CD4-positive, alpha-beta T cell treated with Interleukin-12 subunit alpha and Interleukin-12 subunit beta, for 1 hour (primary cell): Measurements from ENCODE around the gene GABBR1.
A peak's percentile ranks its signal among the peaks of the same experiment; 100 is the strongest.

Experiments used
- DNase-seq: peaks from one replicate; pipeline ENCODE4 v3.0.0-alpha.2; 2020

The GABBR1 gene

DNA sequence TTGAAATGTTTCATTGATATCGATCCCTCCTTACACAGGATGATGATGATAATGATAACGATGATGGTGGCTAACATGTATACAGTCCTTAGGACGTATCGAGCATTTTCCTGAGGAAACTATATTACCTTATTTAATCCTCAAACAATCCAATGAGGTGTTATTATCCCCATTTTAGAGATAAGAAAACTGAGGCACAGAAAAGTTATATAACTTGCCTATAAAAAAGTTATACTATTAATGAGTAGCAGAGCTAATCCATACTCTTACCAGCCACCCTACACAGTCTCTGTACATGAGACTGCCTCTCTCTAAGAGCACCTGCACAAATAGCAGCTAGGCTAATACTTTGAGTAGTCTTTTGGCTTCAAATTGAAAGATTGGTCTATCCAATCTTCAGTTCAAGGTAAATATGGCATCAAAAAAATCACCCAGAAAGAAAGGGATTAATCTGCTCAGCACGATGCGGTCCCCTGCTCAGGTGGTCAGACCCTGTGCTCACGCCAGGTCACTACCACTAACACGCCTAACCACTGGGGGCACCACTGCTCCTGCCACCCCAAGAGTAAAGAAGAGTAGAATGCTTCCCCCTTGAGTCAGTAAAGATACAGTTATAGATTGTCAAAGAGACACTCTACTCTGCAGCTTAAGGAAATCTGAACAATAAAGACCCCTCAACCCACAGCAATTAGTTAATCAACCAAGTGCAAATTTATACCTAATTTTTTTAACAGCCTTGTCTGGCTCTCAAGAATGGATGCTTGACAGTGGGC is 15.0 kb downstream of the GABBR1 start:
- peak; percentile 6 for DNase-seq

GRCh38 chr6:29611426-29611825 is 21.6 kb downstream of the GABBR1 start:
- DNase-seq, result no peak

DNA sequence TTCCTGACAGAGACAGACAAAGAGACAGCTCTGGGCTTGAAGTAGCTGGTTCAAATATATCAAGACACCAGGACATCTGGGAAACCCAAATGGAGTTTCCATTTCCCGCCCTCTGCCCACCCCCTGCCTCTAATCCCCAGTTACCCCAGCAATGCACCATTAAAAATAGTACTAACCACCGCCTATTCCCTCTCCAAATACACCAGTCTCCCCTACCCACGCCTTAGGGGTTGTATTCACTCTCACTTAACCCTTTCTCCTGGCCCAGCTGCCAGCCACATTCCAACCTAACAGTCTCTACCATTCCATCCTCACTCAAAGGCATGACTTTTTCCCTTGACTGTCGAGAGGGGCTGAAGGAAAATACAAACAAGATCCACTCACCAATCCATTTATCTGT is 22.4 kb downstream of the GABBR1 start:
- no peak for DNase-seq

DNA sequence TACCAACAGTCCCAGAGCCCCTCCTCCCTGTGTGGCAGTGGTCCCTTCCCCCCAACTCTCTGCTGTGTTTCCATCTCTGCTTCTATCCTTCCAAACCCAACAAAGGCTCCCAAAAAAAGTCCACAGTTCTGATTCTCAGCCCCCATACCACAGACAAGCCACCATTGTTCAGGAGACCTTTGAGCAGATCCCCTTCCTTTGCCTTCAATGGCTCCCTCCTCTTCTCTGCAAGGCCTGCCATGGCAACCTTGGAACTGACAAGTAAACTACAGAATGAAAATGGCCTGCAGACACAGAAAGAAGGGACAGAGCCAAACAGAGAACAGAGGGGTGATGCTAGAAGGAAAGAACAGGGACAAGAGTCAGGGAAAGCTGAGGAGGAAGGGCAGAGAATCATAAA is 24.9 kb downstream of the GABBR1 start:
- DNase-seq, result no peak

DNA sequence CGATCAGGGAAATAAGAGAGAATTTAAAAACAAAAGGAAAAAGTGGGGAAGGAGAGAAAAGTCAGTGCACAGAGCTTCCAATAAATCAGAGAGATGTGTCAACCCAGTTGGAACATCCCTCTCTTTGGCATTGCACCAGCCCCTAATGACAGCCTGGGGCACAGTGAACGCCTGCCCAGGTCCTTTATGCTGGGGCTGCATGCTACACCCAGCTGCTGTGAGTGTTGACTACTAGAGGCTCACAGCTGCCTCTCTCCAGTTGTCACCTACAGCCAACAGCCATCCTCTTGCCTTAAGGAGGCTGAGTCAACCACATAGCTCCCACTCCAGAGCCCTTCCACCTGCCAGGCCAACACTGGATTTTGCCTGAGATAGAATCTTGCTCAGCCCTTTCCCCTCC is 29.1 kb downstream of the GABBR1 start:
- DNase-seq, result no peak

GRCh38 chr6:29603456-29603855 is 29.5 kb downstream of the GABBR1 start:
- no peak for DNase-seq

DNA sequence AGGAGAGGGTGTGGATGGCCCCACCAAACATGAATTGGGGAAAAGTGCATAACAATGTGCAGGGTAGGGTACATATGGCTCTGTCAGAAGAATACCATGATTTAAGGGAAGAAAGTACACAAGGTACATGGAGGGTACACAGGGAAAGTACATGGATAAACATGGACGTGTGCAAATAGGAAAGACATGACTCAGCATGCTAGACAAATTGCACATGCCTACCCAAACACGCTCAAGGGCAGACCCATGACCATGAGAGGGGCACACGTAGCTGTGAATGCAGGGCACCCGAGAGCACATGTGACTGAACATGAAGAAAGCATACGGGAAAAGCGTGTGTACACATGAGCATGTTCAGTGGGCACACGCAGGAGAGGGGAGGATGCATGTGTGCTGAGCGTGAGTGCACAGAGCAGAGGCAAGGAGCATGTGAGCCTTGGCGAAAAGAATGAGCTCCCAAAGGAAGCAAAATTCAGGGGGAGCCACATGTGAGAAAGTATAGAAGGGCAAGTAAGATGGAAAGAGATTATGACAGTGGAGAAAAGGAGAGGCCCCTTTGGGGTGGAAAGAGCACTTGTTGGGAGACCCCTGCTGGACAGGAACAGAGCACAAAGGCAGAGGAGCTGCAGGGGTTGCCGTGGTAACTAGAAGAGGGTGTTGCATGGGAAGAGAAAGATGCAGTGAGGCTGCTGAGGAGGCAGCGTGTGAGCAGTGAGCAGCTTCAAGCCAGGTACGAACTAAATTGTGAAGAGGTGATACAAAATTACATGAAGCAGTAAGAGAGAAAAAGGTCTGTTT is 30.2 kb downstream of the GABBR1 start:
- DNase-seq, result no peak

DNA sequence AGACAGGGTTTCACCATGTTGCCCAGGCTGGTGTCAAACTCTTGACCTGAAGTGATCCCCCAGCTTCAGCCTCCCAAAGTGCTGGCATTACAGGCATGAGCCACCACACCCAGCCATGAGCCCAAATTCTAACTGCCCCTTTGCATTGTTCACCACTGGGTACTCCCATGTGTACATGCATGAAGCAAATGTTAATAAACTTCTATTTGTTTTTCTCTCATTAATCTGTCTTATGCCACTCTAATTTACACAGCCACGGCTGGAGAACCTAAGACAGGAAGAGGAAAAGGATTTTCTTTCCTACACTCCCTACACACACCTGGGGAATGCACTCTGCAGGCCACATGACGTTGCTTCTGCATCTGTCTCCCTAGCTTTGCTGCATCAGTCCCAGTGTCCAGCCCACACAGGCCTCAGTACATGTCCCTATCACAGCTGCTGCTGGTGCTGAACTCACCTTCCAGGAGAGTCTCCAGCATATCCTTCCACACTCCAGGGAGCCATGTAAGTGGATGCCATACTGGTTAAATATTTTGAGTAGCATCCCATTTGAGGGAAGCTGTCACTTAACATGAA is 34.7 kb downstream of the GABBR1 start:
- DNase-seq, result no peak

GRCh38 chr6:29597184-29597583 is 35.8 kb downstream of the GABBR1 start:
- DNase-seq, result no peak

- DNase-seq, result no peak
Measured at GRCh38 chr6:29596381-29596900, 36.5 kb downstream of the GABBR1 start.

GRCh38 chr6:29593199-29593855 is 39.7 kb downstream of the GABBR1 start:
- no peak for DNase-seq

GRCh38 chr6:29591677-29592076 is 41.3 kb downstream of the GABBR1 start:
- no peak for DNase-seq

DNA sequence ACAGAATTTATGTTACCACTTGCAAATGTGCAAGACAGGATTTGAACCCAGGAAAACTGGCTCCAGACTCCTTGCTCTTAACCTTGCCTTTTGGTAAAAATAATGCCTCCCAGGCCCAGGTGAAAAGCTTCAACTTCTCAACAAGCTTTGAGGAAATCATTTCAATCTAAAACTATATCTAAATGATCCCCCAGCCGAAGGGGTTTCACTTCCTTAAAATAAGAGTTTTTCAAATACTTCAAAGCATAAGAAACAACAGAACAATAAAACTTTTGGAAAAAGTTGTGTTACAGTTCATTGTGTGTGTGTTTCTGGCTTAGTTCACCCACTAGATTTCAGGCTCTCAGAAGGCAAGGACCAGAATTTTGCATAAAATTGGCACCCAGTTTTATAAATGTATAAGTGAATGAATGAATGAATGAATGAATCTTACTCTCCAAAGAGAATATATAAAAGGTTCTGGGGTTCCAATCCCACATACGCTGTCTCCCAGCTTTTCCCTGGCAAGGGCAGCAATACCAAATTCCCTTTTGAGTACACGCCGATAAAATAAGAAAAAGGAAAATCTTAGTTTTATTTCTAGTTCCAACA is 42.7 kb downstream of the GABBR1 start:
- DNase-seq, result no peak

GRCh38 chr6:29589423-29590048 is 43.4 kb downstream of the GABBR1 start:
- peak; percentile 63 for DNase-seq

GRCh38 chr6:29584821-29585220 is 48.2 kb downstream of the GABBR1 start, which contains the start of gene OR2H2:
TSS of gene OR2H2 (plus strand) at chr6:29585121. CDS start at chr6:29587945, 2,824 bp downstream.
- no peak for DNase-seq

- no peak for DNase-seq
Measured at GRCh38 chr6:29577544-29577943, 55.4 kb downstream of the GABBR1 start.

- no peak for DNase-seq
Measured at GRCh38 chr6:29576056-29576455, 56.9 kb downstream of the GABBR1 start.

DNA sequence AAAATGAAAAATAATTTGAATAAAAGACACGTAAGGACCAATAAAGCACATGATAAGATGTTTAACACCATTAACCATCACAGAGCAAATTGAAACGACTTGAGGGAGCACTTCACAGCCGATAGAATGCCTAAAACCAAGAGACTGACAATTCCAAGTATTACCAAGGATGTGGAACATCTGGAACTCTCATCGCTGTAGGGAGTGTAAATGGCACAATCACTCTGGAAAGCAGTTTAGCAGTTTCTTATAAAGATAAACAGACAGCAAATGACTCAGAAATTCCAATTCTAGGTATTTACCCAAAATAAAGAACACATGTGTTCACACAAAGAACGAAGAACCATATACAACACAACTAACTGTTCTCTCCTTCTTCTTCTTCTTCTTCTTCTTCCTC is 65.0 kb downstream of the GABBR1 start:
- no peak for DNase-seq

- DNase-seq, result no peak
Measured at GRCh38 chr6:29567541-29567940, 65.4 kb downstream of the GABBR1 start.

DNA sequence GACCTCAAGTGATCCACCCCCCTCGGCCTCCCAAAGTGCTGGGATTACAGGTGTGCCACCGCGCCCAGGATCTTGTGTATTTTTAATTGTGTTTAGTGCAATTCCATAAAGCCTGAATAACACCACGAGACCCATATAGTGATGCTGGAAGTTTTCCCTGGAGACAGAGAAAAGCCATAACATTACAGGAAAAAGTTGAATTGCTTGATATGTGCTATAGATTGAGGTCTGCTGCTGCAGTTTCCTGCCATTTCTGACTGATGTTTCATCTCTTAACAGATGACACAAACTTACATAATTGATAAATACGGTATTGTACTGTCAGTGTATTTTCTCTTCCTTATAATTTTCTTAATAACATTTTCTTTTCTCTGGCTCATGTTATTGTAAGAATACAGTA is 66.1 kb downstream of the GABBR1 start:
- DNase-seq, result no peak

DNA sequence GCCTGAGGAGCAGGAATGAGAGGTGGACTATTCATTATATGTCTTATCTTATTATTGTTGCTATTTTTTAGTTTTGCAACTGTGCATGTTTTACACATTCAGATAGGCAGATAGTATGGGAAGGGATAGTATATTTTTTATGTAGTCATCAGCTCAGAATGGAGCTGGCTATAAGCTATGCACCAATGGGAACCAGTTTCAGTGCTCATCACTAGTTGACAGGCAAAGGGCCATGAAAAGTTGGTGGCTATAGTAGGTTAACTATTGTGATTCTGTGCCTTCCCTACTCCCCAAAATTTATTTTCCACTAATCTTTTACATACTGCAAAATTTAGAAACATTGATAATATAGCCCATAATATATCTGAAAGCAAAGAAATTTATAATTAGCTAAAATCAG is 68.1 kb downstream of the GABBR1 start:
- DNase-seq, result no peak

GRCh38 chr6:29563435-29563965 is 69.5 kb downstream of the GABBR1 start:
- no peak for DNase-seq
